OCI-LY1 (cell line): Measurements from ENCODE around the gene GPLD1.

Experiments used
- H2AFZ ChIP-seq: fragments of 200-600 bp; sonication (generic), shearing (Covaris generic); 2 replicates; pipeline ENCODE4 v1.6.0; 2014; ENCODE audit warnings: antibody characterized with exemption, mild to moderate bottlenecking, low read length
- H3F3A ChIP-seq: fragments of 200-600 bp; sonication (generic), shearing (Covaris generic); 2 replicates; pipeline ENCODE4 v1.6.0; 2014; ENCODE audit warnings: mild to moderate bottlenecking, antibody characterized with exemption, low read length, moderate library complexity; ENCODE audit not compliant: insufficient read depth
- H3K27ac ChIP-seq: fragments of 200-600 bp; sonication (generic); 2 replicates; pipeline ENCODE4 v1.5.1; 2014; ENCODE audit warnings: low read length, mixed run types, mild to moderate bottlenecking, low read depth; ENCODE audit not compliant: poor library complexity, severe bottlenecking
- H3K27me3 ChIP-seq: fragments of 200-600 bp; sonication (generic); 2 replicates; pipeline ENCODE4 v1.6.0; 2014; ENCODE audit warnings: antibody characterized with exemption, mild to moderate bottlenecking, low read length, moderate library complexity; ENCODE audit not compliant: insufficient read depth
- H3K36me3 ChIP-seq: fragments of 200-600 bp; sonication (generic); 2 replicates; pipeline ENCODE4 v1.6.1; 2014; ENCODE audit warnings: mild to moderate bottlenecking, antibody characterized with exemption, low read length, moderate library complexity, mixed read lengths; ENCODE audit not compliant: insufficient read depth
- H3K4me1 ChIP-seq: fragments of 200-600 bp; sonication (generic); 2 replicates; pipeline ENCODE4 v1.5.1; 2014; ENCODE audit warnings: mild to moderate bottlenecking, low read length, moderate library complexity; ENCODE audit not compliant: insufficient read depth, severe bottlenecking
- H3K4me2 ChIP-seq: fragments of 200-600 bp; sonication (generic), shearing (Covaris generic); 2 replicates; pipeline ENCODE4 v1.6.1; 2014; ENCODE audit warnings: low read length
- H3K4me3 ChIP-seq: fragments of 200-600 bp; sonication (generic); 2 replicates; pipeline ENCODE4 v1.5.1; 2014; ENCODE audit warnings: low read length, low read depth, mild to moderate bottlenecking, mixed read lengths; ENCODE audit not compliant: poor library complexity, severe bottlenecking
- H3K79me2 ChIP-seq: fragments of 200-600 bp; shearing (Covaris generic); 2 replicates; pipeline ENCODE4 v1.6.1; 2016; ENCODE audit warnings: mixed run types, low read length, mixed read lengths; ENCODE audit not compliant: insufficient read depth
- H3K9ac ChIP-seq: fragments of 200-600 bp; sonication (generic), shearing (Covaris generic); 2 replicates; pipeline ENCODE4 v1.6.1; 2014; ENCODE audit warnings: mild to moderate bottlenecking, low read length, mixed read lengths
- H3K9me2 ChIP-seq: fragments of 200-600 bp; sonication (generic), shearing (Covaris generic); 2 replicates; pipeline ENCODE4 v1.6.1; 2014; ENCODE audit warnings: low read depth, mild to moderate bottlenecking, low read length, mixed read lengths
- H3K9me3 ChIP-seq: fragments of 200-600 bp; shearing (Covaris generic); 2 replicates; pipeline ENCODE4 v1.6.1; 2014; ENCODE audit warnings: low read length, mixed read lengths
- H4K20me1 ChIP-seq: fragments of 200-600 bp; sonication (generic), shearing (Covaris generic); 2 replicates; pipeline ENCODE4 v1.6.0; 2016; ENCODE audit warnings: mild to moderate bottlenecking, low read length; ENCODE audit not compliant: insufficient read depth
- CTCF ChIP-seq: fragments of 200-600 bp; sonication (generic), shearing (Covaris generic); IDR thresholded peaks from 2 replicates; pipeline ENCODE4 v1.5.1; 2017; ENCODE audit warnings: mild to moderate bottlenecking, antibody characterized with exemption, low read length, moderate library complexity, mixed read lengths
- EZH2 ChIP-seq: fragments of 200-600 bp; sonication (generic), shearing (Covaris generic); IDR thresholded peaks from 2 replicates; pipeline ENCODE4 v1.8.0; 2017; ENCODE audit warnings: borderline replicate concordance, mixed run types, mild to moderate bottlenecking, antibody characterized with exemption, low read length, moderate library complexity, mixed read lengths

GPLD1 gene

GRCh38 chr6:24484657-24485323 is 4.6 kb downstream of the GPLD1 start:
- no peaks in the 10 kb centered on the region for H4K20me1 ChIP-seq
- H3K36me3 ChIP-seq: peaks cover 8% of the 10 kb centered on the region
- no peak overlapping the region for H3K4me3 ChIP-seq
- no peaks in the 10 kb centered on the region for H3K9me3 ChIP-seq
- no peak overlapping the region for H3K9ac ChIP-seq
- TF ChIP-seq CTCF: no peak
- TF ChIP-seq EZH2: no peak
- H3K27me3 ChIP-seq: no peaks in the 10 kb centered on the region
- H3K4me1 ChIP-seq: no peaks in the 10 kb centered on the region
- no peak overlapping the region for H3K27ac ChIP-seq
- no peaks in the 10 kb centered on the region for H3K79me2 ChIP-seq
- H3K4me2 ChIP-seq: no peak overlapping the region
- no peak overlapping the region for H2AFZ ChIP-seq
- no peaks in the 10 kb centered on the region for H3F3A ChIP-seq
- H3K9me2 ChIP-seq: no peaks in the 10 kb centered on the region

- no peaks in the 10 kb centered on the region for H3K9me3 ChIP-seq
- H3K4me1 ChIP-seq: no peaks in the 10 kb centered on the region
- no peaks in the 10 kb centered on the region for H4K20me1 ChIP-seq
- no peaks in the 10 kb centered on the region for H3F3A ChIP-seq
- H3K9ac ChIP-seq: no peak overlapping the region
- peaks cover 14% of the 10 kb centered on the region for H3K36me3 ChIP-seq
- no peak for TF ChIP-seq CTCF
- TF ChIP-seq EZH2: no peak
- H3K4me3 ChIP-seq: no peak overlapping the region
- H3K9me2 ChIP-seq: no peaks in the 10 kb centered on the region
- no peak overlapping the region for H3K4me2 ChIP-seq
- H3K27ac ChIP-seq: no peak overlapping the region
- no peaks in the 10 kb centered on the region for H3K79me2 ChIP-seq
- H2AFZ ChIP-seq: no peak overlapping the region
- no peaks in the 10 kb centered on the region for H3K27me3 ChIP-seq
Measured at GRCh38 chr6:24481449-24481848, 7.9 kb downstream of the GPLD1 start.

- Histone ChIP-seq H3K27ac (no peak overlapping the region), H3K4me3 (no peak overlapping the region), H3K79me2 (no peaks in the 10 kb centered on the region), H3K4me1 (no peaks in the 10 kb centered on the region), H4K20me1 (no peaks in the 10 kb centered on the region), H3K9me2 (no peaks in the 10 kb centered on the region), H3F3A (no peaks in the 10 kb centered on the region), H3K4me2 (no peak overlapping the region), H2AFZ (no peak overlapping the region), H3K9me3 (no peaks in the 10 kb centered on the region), H3K36me3 (peaks cover 14% of the 10 kb centered on the region), H3K27me3 (no peaks in the 10 kb centered on the region), H3K9ac (no peak overlapping the region)
- TF ChIP-seq EZH2: no peak
- TF ChIP-seq CTCF: no peak
Measured at GRCh38 chr6:24480705-24481104, 8.7 kb downstream of the GPLD1 start.
